Amniotic stem cell (primary cell): Measurements from ENCODE around the gene CDH13.

Source experiments
- DNase-seq: peaks from one replicate; lab custom pipeline; 2025; lab: John Stamatoyannopoulos, UW

CDH13 gene

DNA sequence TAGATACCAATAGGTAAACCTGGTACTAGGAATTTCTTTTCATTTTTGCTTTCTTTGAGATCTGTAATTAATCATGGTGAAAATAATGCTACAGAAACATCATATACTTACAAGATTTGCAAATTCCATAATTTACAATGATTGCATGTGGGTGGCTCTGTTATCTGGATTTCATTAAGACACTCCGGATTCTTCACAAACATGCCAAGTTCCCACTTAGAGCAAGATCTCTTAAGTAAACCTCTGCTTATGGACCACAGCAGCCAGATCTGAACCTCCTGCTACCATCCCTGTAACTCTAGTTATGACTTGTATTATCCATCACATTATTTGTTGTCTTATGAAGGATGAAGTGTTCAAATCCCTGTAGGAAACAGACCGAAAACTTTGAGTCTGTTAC, 424.7 kb downstream of the CDH13 start:
- DNase-seq = no peak

GRCh38 chr16:83054283-83054682, 427.5 kb downstream of the CDH13 start:
- no peak for DNase-seq

DNA sequence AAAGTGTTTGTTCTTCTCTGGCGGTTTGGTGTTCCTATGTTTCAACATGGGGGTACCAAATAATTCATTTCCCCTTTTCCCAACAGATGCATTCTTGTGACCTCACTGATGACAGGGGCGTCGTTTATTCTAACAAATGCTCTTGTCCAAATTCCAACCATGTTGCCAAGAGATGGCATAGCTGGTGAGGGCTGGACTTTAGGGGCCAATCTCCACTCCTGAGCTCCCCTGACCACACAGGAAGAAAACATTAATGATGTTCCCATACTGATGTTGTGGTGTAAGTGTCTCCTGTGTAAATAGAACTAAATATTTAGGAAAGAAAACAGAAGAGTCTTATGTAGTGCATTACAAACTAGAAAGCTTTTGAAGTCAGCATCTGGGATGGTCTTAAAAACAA, 431.6 kb downstream of the CDH13 start:
- no peak for DNase-seq

GRCh38 chr16:83059237-83059636, 432.5 kb downstream of the CDH13 start:
- no peak for DNase-seq

DNA sequence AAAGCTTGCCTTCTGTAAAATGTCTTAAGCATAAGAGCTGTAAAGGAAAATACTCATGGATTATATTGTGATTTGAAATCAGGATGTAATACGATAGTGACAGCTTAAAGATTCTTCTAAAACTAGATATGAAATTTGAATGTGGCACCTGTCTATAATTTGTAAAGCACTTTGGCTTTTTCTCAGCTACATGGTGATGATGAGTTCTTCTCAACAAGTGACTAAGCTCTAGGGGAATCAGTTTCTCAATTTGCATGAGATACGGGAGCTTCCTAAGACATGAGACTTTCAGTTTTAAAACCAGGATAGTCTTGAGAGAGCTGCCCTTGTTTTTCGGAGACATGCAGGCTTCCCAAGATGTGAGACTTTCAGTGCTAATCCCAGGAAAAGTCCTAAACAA, 439.2 kb downstream of the CDH13 start:
- no peak for DNase-seq

DNA sequence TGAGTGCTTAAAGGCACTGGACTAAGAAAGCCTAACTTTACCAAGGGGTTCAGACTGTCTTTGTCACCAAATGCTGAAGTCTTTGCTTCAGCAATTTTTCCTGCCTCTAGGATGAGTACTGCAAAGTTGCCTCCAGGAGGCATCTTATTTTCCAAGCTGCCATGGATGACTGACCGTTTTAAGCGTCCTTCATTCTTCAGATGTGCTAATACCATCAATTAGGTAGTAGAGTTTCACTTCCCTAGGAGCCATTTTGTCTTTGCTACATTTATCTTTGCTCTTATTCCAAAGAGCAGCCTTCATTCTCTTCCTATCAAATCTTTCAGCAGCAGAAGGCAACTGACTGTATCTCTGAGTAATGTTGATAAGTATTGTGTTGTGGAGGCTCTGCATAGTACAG, 440.1 kb downstream of the CDH13 start:
- DNase-seq = no peak

GRCh38 chr16:83068686-83069085, 441.9 kb downstream of the CDH13 start:
- no peak for DNase-seq

- no peak for DNase-seq
These were observed 443.8 kb downstream of the CDH13 start for GRCh38 chr16:83070416-83071209.

DNA sequence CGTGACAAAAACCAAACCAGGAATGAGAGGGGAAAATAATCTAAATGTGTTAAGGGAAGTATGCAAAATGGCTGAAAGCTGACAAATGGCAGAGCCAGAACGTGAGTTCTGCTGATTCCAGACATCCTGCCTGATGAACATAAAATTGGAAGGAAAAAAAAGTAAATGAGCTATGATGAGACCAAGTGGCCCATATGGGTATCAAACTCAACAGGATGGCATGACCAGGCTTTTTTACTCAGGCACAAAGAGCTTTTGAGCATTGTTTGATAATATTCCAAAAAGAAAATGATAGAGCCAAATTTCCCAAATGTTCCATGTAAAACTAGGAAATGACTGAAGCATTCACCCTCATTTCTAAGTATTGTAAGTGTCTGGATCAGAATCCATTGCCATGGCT, 449.2 kb downstream of the CDH13 start:
- DNase-seq = no peak

GRCh38 chr16:83083361-83083760, 456.6 kb downstream of the CDH13 start:
- DNase-seq = no peak

DNA sequence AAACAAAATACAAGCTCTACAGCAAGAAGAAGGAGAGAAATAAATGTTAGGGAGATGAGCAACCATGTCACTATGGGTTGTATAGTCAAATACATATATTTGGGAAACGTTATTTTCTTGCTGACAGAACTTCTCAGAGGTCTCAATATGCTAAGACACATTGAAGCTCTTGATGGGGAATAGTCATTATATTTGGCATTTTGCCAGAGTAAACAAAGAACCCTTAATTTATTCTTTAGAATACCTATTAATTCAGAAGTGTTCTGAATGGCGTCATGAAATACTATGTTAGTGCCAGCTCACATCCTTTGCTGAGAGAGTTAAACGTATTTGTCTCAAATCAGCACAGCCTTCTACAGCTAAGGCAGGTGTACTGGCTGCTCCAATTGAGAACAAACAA, 458.9 kb downstream of the CDH13 start:
- DNase-seq = no peak

DNA sequence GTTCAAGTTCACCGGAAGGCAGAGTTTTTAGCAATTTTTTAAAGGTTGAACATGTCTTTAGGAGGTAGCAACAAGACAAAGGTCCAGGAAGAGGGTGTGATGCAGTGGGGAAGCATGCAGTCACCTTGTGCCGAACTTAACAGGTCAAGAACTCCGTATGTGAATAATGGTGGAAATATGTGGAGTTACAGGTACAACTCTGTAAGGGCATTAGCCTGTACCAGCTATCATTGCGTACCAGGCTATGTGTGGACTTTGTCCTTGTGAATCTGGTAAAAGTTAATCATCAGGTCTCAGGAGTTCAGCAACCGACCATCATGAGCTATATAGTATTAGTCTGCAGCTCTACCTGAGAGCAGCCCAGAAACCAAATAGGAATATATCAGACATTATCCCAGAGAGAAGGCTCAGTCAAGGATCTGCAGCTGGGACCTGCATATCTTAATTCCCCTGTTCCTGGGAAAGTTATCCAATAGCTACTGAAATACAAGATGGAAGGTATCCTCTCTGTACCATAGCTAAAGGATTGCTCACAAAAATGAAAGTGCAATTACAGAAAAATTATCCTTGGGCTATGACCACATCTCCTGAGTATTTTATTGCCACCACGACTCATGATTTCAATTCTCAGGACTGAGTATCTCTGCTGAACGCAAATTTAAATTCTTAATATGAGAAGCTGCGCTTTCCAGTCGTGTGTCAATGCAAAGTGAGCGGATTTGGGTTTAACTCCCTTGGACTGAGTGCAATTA, 469.3 kb downstream of the CDH13 start:
- peak; percentile 2 for DNase-seq

GRCh38 chr16:83098536-83098935, 471.8 kb downstream of the CDH13 start:
- no peak for DNase-seq

DNA sequence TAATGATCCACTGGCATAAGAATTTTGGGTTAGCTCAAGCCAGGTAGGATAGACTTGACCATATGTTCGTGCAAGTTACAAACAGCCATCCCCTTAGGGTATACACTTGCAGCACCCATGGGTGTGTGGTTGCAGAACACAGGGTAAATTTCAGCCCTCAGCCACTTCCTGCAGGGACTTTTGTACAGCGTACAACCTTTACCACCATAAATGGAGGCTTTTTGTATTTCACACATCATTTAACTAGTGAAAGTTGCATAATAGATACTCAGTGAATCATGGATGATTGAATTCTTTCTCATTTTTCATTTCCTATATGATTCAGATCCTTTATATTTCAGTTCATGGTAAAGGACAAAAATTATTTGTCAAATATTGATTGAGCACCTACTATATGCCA, 473.9 kb downstream of the CDH13 start:
- DNase-seq = no peak

- no peak for DNase-seq
These were observed 475.6 kb downstream of the CDH13 start for GRCh38 chr16:83102336-83102735.

GRCh38 chr16:83105279-83106077, 478.7 kb downstream of the CDH13 start:
- no peak for DNase-seq

- no peak for DNase-seq
These were observed 482.8 kb downstream of the CDH13 start for GRCh38 chr16:83109490-83110125.

DNA sequence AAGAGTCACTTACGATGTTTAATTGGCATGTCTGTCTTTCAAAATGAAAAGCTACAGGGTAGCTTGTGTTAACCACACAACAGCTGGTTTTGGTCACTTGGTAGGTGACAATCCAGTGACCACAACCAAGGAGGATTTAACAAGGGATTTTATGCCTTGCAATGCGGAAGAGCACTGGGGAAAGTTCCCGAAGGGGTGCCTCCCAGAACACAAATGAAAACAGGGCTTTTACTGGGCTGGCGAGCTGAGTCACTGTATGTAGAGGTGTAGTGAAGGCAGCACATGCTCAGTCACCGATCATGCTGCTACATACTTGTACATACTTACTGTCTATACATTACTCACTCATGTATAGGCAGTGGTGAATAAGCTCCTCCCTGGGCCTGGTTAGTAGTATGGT, 483.5 kb downstream of the CDH13 start:
- DNase-seq = no peak

- DNase-seq = no peak
These were observed 486.5 kb downstream of the CDH13 start for GRCh38 chr16:83113317-83113716.

DNA sequence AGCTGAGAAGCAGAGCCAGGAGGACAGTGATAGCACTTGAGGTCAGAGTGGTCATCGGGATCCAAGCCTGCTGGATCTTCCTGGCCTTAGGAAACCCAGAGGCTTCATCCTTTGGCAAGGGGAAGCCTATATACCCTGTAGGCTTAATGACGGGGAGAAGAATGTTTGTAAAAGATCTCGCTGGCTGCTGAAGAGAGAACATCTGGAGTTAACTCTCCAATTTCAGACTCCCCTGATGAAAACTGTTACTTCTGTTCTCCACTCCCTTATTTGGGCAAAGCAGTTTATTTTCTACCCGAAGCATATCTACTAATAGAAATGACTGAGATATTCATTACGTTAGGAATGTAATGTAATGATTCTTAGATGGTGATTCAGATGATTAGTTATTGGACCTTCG, 487.0 kb downstream of the CDH13 start:
- no peak for DNase-seq

DNA sequence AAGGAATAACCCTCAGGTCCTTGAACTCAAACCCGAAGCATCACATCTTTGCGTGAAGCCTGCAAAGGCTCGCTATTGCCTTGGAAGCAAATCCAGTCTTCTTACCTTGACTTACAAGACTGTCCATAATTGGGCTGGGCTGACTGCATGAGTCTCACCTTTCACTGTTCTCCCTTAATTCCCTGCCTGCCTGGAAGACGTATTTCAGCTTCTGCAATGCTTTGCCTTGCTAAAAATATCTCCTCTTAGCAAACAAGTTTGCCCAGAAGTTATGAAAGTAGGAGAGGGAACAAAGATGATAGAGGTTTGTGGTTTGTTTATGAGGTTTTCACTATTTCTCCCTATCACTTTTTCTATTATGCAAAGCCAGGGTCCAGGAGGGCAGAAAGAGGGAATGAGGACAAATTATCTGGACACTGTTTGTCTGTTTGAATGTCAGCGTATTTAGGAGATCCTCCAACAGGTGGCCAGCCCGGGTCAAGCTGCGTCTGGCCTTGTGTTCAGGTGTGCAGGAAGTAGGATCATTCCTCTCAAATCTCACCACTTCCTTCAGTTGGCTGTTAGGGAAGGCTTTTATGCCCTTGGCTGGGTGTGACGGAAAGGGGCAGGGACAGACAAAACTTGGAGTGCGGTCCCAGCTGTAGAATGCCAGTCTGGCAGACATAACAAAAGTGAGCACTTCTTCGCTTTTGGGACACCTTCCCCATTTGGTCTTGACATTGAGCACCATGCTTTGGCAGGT, 488.9 kb downstream of the CDH13 start:
- no peak for DNase-seq
